Activated CD4-positive, CD25-positive, alpha-beta regulatory T cell treated with anti-CD3 and anti-CD28 coated beads, Interleukin-2, amount 50 U/mL, for 72 hours (primary cell): Measurements from ENCODE around the gene EFCAB8.
"Not testable (repeated sequence)": the region's sequence is repeated elsewhere in the genome, so short reads cannot be mapped to it uniquely, and the experiment has no call there.

Experiments used
- DNase-seq: peaks from one replicate; pipeline ENCODE4 v3.0.0; 2021

Gene EFCAB8

DNA sequence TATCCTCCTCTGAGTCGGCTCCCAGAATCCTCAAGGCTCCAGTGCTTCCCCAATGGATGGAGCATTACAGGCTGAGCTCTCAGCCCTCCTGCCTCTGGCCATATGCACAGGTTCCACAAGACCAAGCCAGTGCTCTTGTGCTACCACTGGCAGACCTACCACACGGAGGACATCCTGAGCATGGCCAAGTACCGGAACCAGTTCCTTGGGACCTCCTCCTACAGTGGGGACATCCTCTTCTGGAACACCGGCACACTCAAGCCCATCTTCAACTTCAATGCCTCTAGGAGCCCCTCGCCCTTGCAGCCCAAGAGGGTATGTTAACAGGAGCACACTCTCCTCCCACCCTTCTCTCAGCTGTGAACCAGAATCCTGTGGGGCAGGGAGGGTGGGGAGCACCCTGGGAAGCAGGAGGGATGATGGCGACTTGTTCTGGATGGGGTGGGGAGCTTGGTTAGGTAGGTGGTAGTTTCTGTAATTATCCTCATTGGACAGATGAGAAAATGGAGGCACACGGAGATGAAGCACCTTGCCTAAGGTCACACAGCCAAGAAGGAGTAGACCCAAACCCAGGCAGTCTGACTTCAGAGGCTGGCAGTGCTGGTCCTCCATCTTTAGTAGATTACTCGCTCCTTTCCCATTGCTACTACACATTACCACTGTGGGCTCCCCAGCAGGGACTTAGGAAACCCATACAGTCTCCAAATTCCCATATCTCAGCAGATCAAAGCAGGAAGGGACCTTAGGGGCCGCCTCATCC lies 58.6 kb downstream of the EFCAB8 start:
- DNase-seq, result no peak

DNA sequence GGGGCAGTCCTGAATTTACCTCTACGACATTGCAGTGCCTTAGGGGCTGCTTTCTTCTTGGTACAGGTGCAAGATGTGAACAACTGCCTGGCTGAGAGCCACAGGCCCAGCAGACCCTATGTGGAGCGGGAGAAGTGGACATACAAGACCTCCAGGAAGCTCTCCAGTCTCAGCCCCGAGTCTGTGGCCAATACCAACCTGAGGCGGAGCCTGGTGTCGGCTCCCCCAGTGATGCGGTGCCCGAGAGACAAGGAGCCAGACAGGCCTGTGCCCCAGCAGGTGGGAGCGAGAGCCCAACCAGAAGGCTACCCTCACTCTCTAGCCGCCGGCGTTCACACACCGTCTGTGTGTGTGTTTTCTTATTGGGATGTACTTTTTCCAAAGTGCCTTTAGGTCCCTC lies 59.6 kb downstream of the EFCAB8 start:
- no peak for DNase-seq

- no peak for DNase-seq
These were observed 60.0 kb downstream of the EFCAB8 start for GRCh38 chr20:32918751-32919150.

- no peak for DNase-seq
These were observed 61.3 kb downstream of the EFCAB8 start for GRCh38 chr20:32920066-32920465.

- DNase-seq, result no peak
These were observed 62.0 kb downstream of the EFCAB8 start for GRCh38 chr20:32920530-32921298.

DNA sequence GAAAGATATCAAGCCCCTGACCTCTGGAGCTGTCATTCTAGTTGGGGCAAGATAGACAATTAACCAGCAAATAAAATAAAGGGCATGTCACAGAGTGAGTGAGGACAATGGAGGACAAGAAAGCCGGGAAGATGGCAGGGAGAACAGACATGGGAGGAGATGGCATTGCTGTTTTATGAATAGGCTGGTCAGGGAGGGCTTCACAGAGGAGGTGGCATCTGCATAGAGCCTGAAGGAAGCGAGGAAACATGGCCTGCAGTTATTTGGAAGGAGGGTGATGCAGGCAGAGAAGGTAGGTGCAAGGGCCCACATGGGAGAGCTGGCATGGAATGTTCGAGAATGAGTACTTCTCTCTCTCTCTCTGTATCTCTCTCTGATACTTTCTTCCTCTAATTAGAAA lies 63.7 kb downstream of the EFCAB8 start:
- no peak for DNase-seq

GRCh38 chr20:32924781-32925180 lies 66.1 kb downstream of the EFCAB8 start:
- DNase-seq, result no peak

DNA sequence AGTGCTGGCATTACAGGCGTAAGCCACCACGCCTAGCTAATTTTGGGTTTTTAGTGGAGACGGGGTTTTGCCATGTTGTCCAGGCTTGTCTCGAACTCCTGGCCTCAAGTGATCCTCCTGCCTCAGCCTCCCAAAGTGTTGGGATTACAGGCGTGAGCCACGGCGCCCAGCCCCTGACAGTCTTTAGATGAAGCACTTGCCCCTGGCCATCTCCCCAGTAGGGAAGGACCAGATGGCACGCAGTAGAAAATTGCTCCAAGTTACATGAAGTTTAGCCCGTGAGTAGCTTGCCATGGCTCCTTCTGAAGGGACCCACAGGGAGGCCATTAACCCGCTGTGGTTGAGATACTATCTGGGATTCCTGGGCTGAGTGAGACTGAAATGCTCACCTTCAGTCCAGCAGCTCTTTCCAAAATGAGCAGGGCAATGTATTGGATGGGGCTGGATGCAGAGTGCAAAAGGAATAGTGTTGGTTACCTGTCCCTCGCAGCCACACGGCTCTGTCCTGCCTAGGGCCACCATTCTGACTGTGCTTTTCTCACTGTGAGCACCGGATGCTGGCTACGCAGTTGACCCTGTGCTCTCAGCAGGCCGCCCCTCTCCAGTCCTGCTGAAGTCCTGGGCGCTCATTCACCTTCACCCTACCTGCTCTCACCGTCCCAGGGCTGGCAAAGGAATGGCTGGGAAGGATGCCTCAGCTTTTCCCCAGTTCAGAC lies 66.9 kb downstream of the EFCAB8 start:
- DNase-seq, result no peak

GRCh38 chr20:32929162-32929561 lies 70.4 kb downstream of the EFCAB8 start:
- DNase-seq, result no peak

DNA sequence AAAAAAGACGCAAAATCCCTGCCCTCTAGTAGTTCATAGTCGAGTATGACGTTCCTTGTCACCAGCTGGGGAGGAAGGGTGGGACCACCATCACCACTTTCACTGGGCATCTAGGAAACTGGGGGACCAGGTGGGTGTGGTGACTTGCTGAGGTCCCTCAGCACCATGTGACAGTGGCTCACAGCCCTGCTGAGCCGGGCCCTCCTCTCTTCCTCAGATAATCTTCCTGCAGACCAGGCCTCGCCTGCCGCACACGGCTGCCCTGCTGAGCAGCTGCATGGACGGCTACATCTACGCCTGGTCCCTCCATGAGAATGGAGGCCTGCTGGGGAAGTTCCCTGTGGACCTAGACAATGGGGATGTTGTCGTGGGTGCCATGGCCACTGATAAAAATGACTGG lies 71.5 kb downstream of the EFCAB8 start:
- no peak for DNase-seq

DNA sequence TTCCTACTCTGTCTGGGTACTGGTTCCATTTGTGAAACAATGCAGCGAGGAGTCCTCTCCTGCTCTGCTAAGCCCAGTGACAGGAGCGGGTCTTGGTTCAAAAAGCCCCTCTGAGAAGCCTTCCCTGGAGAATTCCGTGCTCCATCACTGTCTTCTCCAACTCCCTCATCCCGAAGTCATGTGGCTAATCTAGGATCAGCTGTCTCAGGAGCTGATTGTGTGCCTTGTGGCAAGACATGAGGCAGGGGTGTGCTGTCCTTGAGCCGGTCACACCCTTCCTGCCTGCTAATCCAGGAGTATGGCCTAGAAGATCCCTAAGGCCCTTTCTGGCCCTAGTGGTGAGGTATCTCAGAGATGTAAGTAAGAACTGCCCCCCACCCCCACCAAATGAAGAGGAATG lies 72.0 kb downstream of the EFCAB8 start:
- no peak for DNase-seq

DNA sequence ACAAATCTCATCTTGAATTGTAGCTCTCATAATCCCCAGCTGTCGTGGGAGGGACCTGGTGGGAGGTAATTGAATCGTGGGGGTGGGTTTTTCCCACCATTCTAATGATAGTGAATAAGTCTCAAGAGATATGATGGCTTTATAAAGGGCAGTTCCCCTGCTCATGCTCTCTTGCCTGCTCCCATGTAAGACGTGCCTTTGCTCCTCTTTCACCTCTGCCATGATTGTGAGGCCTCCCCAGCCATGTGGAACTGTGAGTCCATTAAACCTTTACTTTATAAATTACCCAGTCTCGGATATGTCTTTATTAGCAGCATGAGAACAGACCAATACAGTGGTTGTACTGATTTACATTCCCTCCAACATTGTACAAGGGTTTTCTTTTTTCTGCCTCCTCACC lies 75.9 kb downstream of the EFCAB8 start:
- no peak for DNase-seq

DNA sequence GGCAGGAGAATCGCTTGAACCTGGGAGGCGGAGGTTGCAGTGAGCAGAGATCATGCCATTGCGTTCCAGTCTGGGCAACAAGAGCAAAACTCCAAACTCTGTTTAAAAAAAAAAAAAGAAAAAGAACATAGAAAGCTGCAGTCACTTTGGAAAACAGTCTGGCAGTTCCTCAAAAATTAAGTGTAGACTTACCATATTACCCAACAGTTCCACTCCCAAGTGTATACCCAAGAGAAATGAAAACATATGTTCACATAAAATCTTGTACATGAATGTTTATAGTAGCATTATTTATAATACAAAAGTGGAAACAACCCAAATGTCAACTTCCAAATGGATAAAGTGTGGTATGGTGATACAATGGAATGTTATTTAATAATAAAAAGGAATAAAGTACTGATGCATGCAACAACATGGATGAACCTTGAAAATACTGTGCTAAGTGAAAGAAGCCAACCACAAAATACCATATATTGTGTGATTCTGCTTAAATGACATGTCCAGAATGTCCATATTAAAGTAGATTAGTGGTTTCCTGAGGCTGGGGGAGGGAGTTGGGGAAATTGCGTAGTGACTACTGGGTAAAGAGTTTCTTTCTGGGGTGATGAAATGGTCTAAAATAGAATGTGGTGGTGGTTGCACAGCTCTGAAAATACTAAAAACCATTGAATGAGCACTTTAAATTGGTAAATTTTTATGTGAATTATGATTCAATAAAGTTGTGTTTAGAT lies 82.6 kb downstream of the EFCAB8 start:
- DNase-seq, result no peak

- DNase-seq, result no peak
These were observed 84.8 kb downstream of the EFCAB8 start for GRCh38 chr20:32943490-32944052.

DNA sequence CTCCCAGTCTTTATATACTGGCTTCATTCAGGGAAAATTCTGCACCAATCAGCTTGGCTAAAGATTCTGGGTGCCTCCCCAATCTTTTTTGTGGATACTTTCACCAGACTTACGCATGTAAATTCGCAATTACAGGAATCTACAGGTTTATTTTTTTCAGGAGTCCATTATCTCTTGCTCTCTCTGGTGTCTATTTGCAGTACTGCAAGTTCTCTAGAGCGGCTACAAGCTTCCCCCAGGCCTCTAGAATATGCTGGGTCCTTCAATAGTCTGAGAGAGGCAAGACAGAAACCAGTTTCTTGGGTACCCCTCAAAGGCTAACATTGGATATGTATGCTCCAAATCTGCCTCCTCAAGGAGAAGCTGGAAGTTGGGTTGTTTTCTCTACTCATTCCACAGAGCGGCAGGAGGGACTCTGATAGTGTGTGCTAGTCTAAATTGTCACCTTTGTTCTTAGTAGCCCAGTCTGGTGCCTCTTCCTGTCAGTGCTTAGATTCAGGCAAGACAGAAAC lies 87.0 kb downstream of the EFCAB8 start:
- no peak for DNase-seq

DNA sequence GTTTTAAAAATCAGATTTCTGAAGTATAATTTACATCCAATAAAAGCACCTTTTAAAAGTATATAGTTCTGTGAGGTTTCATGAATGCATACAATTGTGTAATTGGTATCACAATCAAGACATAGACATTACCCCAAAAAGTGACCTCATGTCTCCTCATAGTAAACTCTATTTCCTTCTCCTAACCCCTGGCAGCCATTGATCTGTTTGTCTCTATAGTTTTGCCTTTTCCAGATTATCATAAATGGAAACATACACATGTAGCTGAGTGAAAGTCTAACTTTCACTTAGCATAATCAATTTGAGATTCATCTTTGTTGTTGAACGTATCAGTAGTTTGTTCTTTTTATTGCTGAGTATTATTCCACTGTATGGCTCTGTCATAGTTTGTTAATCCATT lies 87.9 kb downstream of the EFCAB8 start:
- DNase-seq, result no peak

DNA sequence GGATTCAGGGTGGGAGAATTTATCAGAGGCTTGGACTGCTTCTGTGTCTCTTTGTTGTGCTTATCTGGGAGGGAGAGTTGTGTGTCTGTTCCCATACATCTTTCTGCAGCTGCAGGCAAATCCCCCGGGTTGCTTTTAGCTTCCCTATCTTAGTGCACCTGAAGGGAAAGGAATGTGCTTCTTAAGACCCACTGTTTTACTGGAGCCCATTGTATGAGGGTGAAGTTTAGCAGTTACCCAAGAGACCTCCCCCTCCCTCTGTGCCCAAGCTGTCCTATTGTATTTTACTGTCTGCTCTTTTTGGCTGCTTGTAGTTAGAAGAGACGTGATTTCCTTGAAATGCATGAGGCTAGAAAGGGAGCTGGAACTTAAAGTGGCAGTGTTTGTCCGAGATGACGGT lies 91.8 kb downstream of the EFCAB8 start:
- DNase-seq, result not testable (repeated sequence)

- DNase-seq, result no peak
These were observed 98.7 kb downstream of the EFCAB8 start for GRCh38 chr20:32957459-32957858.

DNA sequence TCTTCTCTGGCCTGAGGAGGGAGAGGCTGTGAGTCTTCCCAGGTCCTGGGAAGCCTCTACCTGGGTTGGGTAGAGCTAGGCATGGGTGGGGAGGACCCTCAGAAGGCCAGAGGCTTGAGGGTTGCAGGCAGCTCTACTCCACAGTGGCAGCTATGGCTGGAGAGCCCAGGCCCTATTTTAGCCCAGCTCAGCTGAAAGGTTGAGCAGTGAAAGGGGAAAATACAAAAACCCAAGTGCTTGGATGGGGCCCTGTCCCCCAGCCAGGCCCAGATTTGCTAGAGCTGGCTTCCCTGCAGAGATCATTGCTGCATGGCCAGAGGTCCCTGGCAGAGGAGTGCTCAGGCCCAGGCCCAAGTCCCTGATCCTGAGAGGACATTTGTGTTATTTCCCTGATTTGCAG lies 99.9 kb downstream of the EFCAB8 start:
- DNase-seq, result no peak

DNA sequence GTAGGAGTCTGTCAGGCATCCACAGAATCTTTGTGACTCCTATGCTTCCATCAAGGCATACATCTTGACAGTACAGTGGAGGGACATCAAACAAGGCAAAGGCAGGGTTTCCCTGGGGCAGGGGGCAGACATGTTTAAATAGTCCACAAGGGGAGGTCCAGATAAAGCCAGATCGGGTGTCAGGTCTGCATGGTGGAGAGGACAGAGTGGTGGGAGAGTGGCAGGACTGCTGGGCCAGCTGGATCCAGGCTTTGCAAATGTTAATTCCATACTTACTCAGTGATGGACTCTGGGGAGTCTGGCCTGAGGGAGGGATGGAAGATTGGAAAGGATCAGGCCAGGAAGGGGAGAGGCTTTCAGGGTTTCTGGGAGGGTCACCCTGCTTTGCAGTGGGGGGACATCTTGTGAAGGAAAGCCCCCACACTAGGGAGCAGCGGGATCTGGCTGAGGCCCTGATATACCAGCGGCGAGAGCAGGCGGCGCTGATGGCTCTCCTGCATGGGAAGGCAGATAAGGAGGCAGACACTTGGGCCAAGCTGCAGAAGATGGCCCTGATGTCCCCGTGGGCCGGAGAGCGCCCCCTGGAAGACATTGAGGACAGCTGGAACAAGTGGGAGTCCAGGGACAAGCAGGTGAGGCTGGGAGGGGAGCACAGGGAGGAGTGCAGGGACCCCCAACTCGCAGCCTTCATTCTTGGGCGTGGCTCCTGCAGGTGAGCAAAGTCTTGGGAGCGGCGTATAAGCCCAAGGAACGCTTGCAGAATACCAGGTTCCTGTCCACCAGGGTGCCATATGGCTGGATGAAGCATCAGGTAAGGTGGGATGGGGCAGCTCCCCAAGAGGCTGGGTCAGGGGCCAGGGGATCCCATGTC lies 100.9 kb downstream of the EFCAB8 start:
- no peak for DNase-seq

DNA sequence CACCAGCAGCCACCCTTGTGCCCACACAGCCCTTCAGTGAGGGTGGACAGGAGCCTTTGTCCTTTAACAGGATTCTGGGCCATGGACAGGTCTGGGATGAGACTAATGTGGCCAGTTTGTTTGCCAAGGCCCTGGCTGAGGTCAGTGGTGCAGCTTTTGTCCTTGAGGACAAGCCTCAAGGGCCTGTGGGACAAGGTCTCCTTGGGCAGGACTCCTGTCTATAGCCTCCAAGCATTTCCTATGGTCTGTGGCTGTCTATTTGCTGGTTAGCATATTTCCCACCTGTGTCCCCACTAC lies 101.4 kb downstream of the EFCAB8 start:
- no peak for DNase-seq
